ENCODE data around the gene AMHR2.
"Not testable (repeated sequence)": the region's sequence is repeated elsewhere in the genome, so short reads cannot be mapped to it uniquely, and the experiment has no call there.

The AMHR2 gene

DNA sequence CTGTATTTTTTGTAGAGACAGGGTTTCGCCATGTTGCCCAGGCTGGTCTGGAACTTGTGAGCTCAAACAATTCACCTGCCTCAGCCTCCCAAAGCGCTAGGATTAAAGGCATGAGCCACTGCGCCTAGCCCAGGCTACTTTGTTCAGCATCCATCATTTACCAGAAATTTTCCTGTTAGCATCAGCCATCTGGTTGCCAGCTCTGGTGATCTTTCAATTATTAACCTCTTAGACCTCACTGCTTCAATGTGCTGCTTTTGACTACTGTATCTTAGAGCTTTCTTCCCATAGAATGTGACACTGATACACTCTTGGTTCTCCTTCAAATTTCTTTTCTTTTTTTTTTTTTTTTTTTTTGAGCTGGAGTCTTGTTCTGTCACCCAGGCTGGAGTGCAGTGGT lies 5.4 kb upstream of the AMHR2 start:
- no peak overlapping the region for H3K4me3 ChIP-seq (ENCODE audit: control insufficient read depth, low read depth, low read length)
- TF ChIP-seq, protein P1, sequence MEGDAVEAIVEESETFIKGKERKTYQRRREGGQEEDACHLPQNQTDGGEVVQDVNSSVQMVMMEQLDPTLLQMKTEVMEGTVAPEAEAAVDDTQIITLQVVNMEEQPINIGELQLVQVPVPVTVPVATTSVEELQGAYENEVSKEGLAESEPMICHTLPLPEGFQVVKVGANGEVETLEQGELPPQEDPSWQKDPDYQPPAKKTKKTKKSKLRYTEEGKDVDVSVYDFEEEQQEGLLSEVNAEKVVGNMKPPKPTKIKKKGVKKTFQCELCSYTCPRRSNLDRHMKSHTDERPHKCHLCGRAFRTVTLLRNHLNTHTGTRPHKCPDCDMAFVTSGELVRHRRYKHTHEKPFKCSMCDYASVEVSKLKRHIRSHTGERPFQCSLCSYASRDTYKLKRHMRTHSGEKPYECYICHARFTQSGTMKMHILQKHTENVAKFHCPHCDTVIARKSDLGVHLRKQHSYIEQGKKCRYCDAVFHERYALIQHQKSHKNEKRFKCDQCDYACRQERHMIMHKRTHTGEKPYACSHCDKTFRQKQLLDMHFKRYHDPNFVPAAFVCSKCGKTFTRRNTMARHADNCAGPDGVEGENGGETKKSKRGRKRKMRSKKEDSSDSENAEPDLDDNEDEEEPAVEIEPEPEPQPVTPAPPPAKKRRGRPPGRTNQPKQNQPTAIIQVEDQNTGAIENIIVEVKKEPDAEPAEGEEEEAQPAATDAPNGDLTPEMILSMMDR (conservative IDR thresholded peaks at IDR 0.05; ENCODE audit: control insufficient read depth, insufficient read depth, low read depth, low read length) = no peak
- no peak for DNase-seq (ENCODE audit: low read depth)

DNA sequence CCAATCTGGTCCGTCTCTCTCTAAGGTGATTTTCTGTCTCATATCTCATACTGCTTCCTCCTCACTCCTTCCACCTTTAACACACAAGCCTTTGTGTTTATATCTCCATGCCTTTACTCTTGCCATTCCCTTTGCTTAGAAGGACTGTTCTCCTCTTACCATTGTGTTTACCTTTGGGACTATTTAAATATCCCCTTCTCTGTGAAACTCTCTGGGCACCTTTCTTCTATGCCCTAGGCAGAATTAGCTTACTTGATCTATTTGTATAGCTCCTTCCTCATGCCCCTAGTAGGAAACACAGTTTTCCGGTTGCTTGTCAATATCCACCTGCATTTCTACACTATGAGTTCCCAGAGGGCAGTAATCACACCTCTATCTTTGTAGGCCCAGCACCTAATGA lies 3.9 kb upstream of the AMHR2 start:
- DNase-seq (ENCODE audit: low read depth) = no peak
- TF ChIP-seq, protein P1 (conservative IDR thresholded peaks at IDR 0.05; ENCODE audit: control insufficient read depth, insufficient read depth, low read depth, low read length) = no peak
- no peak overlapping the region for H3K4me3 ChIP-seq (ENCODE audit: control insufficient read depth, low read depth, low read length)

DNA sequence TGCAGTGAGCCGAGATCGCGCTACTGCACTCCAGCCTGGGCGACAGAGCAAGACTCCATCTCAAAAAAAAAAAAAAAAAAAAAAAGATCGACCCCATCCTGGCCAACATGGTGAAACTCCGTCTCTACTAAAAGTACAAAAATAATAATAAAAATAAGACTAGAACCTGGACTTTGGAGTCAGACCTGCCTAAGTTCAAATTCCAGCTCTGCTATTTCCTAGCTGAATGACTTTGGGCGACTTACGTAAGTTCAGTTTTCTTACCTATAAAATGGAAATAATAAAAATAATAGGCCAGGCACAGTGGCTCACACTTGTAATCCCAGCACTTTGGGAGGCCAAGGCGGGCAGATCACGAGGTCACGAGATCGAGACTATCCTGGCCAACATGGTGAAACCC lies 1.4 kb upstream of the AMHR2 start:
- not testable (repeated sequence) for H3K4me3 ChIP-seq (ENCODE audit: control insufficient read depth, low read depth, low read length)

DNA sequence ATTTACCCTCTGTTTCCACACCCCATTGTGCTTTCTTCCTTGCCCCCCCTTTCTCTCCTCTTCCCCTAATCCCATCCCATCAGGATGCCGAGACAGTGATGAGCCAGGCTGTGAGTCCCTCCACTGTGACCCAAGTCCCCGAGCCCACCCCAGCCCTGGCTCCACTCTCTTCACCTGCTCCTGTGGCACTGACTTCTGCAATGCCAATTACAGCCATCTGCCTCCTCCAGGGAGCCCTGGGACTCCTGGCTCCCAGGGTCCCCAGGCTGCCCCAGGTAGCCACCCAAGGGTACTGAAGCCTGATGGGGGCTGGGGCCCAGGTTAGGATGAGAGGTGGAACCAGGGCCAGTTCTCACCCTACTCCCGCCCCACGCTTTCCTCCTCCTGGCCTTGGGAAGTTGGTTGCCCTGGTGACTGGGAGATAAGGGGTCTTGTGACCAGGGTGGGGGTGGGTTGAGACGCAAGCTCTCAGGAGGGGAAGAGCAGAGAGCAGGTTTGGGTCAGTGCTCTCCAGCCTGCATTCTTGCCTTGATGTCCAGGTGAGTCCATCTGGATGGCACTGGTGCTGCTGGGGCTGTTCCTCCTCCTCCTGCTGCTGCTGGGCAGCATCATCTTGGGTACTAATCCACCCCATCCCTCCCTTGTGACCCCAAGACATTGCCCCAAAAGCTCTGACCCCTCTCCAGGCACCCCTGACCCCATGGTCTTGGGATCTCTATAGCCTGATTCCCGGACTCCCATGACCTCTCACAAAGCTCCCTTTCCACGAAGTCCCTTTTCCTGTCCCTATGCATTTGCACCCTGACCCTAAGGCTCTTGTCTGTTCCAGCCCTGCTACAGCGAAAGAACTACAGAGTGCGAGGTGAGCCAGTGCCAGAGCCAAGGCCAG lies 1.2 kb downstream of the AMHR2 start:
- TF ChIP-seq, protein P1 (conservative IDR thresholded peaks at IDR 0.05; ENCODE audit: control insufficient read depth, insufficient read depth, low read depth, low read length) = no peak
- no peak overlapping the region for H3K4me3 ChIP-seq (ENCODE audit: control insufficient read depth, low read depth, low read length)
- DNase-seq (ENCODE audit: low read depth) = no peak

More for the DNA sequence above, 1.4 kb upstream of the AMHR2 start:
- DNase-seq (ENCODE audit: low read depth) = not testable (repeated sequence)

DNA sequence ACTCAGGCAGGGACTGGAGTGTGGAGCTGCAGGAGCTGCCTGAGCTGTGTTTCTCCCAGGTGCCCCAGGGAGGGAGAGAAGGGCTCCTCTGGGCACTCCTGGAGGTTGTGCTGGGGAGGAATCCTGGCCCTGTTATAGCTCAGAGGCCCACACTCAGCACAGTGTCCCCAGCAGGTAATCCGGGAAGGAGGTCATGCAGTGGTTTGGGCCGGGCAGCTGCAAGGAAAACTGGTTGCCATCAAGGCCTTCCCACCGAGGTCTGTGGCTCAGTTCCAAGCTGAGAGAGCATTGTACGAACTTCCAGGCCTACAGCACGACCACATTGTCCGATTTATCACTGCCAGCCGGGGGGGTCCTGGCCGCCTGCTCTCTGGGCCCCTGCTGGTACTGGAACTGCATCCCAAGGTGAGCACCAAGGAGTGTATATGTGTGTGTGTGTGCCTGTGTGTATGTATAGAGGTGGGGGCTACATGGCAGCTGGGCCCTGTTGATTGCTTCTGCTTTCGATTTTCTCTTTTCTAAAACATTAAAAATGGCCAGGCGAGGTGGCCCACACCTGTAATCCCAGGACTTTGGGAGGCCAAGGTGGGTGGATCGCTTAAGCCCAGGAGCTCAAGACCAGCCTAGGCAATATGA lies 2.0 kb downstream of the AMHR2 start:
- H3K4me3 ChIP-seq (ENCODE audit: control insufficient read depth, low read depth, low read length) = no peak overlapping the region
- TF ChIP-seq, protein P1 (conservative IDR thresholded peaks at IDR 0.05; ENCODE audit: control insufficient read depth, insufficient read depth, low read depth, low read length) = no peak
- DNase-seq (ENCODE audit: low read depth) = no peak

DNA sequence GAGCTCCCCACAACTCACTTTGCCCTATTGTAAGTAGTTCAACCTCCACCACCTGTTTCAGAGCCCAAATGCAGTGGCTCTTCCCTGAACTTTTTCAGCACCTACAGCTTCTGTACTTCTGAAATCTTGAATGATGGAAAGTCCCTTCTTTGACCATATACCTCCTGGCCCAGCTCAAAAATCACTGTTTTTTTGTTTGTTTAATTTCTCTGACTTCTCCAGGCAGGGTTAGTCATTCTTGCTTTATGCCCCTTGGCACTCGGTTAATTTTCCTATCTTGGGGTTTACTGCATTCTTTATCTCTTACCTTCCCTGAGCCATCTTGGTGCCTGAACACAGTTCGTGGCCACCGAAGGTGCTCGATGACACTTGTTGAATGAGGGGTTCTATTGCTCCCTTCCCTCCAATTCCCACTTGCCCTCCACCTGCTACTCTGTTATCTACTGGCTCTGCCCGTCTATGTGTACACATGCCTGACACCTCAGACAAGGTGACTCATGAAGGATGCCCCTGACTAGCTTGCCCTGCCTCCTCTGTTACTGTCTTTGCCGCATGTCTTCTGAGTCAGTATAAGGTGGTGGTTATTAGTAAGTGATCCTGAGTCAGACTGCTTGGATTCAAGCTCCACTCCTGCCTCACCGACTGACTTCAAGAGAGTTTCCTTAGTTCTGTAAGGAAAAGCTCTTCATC lies 4.4 kb downstream of the AMHR2 start:
- no peak overlapping the region for H3K4me3 ChIP-seq (ENCODE audit: control insufficient read depth, low read depth, low read length)
- peak; percentile 98 for DNase-seq (ENCODE audit: low read depth)
- TF ChIP-seq, protein P1 (conservative IDR thresholded peaks at IDR 0.05; ENCODE audit: control insufficient read depth, insufficient read depth, low read depth, low read length) = no peak

DNA sequence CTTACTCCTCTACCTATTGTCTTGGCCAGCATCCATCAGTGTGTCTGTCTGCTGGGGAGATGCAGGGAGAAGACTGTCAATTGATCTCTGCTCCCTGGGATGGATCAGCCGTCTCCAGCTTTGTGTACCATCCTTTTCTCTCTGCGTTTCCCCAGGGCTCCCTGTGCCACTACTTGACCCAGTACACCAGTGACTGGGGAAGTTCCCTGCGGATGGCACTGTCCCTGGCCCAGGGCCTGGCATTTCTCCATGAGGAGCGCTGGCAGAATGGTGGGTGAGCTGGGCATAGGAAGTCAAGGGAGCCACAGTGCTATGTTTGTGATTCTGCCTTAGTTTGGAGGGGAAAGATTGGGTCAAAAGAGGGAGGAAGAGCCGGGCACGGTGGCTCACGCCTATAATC lies 5.1 kb downstream of the AMHR2 start:
- TF ChIP-seq, protein P1 (conservative IDR thresholded peaks at IDR 0.05; ENCODE audit: control insufficient read depth, insufficient read depth, low read depth, low read length) = no peak
- no peak overlapping the region for H3K4me3 ChIP-seq (ENCODE audit: control insufficient read depth, low read depth, low read length)
- DNase-seq (ENCODE audit: low read depth) = no peak

All from fibroblast of mammary gland (primary cell).